Tibial artery (tissue), 4 donors: ENCODE measurements around the gene CAMTA1.

Experiments used
- DNase-seq, 2 donors: peaks; one replicate each; pipeline ENCODE4 v3.0.0-alpha.2; 2019
- H3K27ac ChIP-seq, 2 donors: fragments of 200-600 bp; sonication (generic) in 1 of 2; 1 replicate in 1 of 2; 2 replicates in 1 of 2; pipeline ENCODE4 v1.5.1; 2018 to 2019; ENCODE audit warnings: mild to moderate bottlenecking in 1 of 2
- H3K27me3 ChIP-seq, 2 donors: fragments of 200-600 bp; sonication (generic) in 1 of 2; one replicate each; pipeline versions ENCODE4 v1.5.1 to v1.6.0; 2016 to 2019
- H3K36me3 ChIP-seq, 3 donors: fragments of 200-600 bp; sonication (generic) in 2 of 3; one replicate each; pipeline ENCODE4 v1.5.1; 2016 to 2019; ENCODE audit warnings: mild to moderate bottlenecking in 2 of 3
- H3K4me1 ChIP-seq, 4 donors: fragments of 200-600 bp; sonication (generic) in 2 of 4; 1 replicate in 3 of 4; 2 replicates in 1 of 4; pipeline ENCODE4 v1.5.1; 2016 to 2019
- H3K4me3 ChIP-seq, 2 donors: fragments of 200-600 bp; sonication (generic) in 1 of 2; 1 replicate in 1 of 2; 2 replicates in 1 of 2; pipeline ENCODE4 v1.5.1; 2018 to 2019; ENCODE audit warnings: mild to moderate bottlenecking in 2 of 2
- H3K9me3 ChIP-seq, 3 donors: fragments of 200-600 bp; sonication (generic) in 1 of 3; one replicate each; pipeline ENCODE4 v1.5.1; 2016 to 2019
- intact Hi-C: fragments of 100-400 bp; cut with DNase I; formaldehyde crosslinking; loops from one replicate; pipeline ENCODE4 v1.15.0; 2023; ENCODE audit warnings: low total_unique reads
- TF ChIP-seq, protein P1 (sequence below), 2 experiments: fragments of 200-600 bp in 1 of 2; fragments of 450-650 bp in 1 of 2; IDR thresholded peaks; one replicate each; pipeline ENCODE4 v1.5.1; 2017 to 2019; ENCODE audit warnings: antibody characterized with exemption in 2 of 2, mild to moderate bottlenecking in 1 of 2, moderate library complexity in 1 of 2

The CAMTA1 gene

DNA sequence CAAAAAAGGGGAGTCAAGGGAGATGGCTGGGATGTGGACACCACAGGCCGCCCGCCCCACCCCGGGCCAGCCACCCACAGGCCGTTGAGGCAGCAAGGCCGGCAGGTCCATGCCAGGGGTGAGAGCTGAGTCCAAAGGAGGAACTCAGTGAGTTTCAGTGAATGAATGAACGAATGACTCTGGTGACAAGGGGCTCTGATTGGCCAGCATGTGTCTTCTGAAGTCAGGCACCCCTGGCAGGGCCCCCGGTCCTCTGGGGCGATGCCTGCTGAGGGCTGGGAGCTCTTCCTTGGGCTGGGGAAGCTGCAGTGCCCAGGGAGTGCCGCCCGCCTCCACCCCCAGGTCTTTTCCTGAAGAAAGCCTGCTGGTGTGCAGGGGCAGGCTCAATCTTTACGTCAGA, 749.8 kb downstream of the CAMTA1 start:
- TF ChIP-seq, protein P1, sequence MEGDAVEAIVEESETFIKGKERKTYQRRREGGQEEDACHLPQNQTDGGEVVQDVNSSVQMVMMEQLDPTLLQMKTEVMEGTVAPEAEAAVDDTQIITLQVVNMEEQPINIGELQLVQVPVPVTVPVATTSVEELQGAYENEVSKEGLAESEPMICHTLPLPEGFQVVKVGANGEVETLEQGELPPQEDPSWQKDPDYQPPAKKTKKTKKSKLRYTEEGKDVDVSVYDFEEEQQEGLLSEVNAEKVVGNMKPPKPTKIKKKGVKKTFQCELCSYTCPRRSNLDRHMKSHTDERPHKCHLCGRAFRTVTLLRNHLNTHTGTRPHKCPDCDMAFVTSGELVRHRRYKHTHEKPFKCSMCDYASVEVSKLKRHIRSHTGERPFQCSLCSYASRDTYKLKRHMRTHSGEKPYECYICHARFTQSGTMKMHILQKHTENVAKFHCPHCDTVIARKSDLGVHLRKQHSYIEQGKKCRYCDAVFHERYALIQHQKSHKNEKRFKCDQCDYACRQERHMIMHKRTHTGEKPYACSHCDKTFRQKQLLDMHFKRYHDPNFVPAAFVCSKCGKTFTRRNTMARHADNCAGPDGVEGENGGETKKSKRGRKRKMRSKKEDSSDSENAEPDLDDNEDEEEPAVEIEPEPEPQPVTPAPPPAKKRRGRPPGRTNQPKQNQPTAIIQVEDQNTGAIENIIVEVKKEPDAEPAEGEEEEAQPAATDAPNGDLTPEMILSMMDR (IDR thresholded peaks at IDR 0.05), result no peak
- Histone ChIP-seq H3K4me3 (no peak overlapping the region), H3K27me3 (peaks cover 0 to 57% of the 10 kb centered on the region in 2 donors), H3K36me3 (no peaks in the 10 kb centered on the region), H3K27ac (no peak overlapping the region), H3K9me3 (no peaks in the 10 kb centered on the region), H3K4me1 (peaks cover 0 to 9% (median 2%) of the 10 kb centered on the region in 4 donors)
- intact Hi-C loops, result no loop called here
- no peak for DNase-seq

DNA sequence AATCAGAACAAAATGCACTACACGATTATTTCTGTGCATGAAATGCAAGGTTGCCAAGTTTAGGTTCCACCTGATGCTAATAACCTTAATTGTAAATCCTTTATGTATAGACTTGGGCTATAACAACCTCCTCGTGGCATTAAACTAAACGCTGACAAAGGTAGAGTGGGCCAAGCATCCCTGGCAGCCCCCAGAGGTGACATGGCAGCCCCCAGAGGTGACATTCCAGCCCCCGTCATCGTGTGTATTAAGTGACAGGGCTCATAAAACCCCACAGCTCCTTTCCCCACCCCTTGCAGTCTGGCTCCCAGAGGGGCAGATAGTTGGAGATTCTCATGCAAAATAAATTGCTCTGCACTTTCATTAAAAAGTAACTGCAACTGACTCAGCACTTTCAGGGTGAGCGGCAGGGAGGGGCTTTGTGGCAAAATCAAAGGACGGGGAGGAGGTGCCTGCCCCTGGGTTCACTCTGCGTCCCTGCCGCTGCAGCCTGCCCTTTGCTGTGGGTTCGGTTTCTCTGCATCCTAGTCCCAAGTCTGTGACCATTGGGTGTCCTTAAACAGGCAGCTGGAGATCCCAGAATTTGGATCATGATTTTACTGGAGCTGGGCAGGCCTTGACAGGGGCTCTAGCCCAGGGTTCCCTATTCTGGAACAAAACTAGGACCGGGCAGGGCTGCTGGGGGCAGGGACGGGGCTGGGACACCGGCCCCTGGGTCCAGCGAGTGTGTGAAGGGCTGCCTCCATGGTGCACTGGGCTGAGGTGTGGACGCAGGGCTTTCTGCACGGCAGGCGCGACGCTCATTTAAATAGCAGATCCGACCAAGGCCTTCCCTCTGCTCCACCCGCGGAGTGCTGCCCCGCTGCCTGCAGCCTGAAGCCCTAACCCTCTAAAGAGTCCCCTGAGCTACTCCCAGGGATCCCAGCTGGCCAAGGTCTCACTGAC, 751.0 kb downstream of the CAMTA1 start:
- no peaks in the 10 kb centered on the region for H3K36me3 ChIP-seq
- no peak for DNase-seq
- H3K9me3 ChIP-seq, result no peaks in the 10 kb centered on the region
- peaks cover 0 to 61% of the 10 kb centered on the region in 2 donors for H3K27me3 ChIP-seq
- intact Hi-C loops, result no loop called here
- H3K4me1 ChIP-seq, result peaks cover 0 to 9% (median 2%) of the 10 kb centered on the region in 4 donors
- no peak overlapping the region for H3K4me3 ChIP-seq
- no peak overlapping the region for H3K27ac ChIP-seq
- TF ChIP-seq, protein P1 (IDR thresholded peaks at IDR 0.05), result no peak

DNA sequence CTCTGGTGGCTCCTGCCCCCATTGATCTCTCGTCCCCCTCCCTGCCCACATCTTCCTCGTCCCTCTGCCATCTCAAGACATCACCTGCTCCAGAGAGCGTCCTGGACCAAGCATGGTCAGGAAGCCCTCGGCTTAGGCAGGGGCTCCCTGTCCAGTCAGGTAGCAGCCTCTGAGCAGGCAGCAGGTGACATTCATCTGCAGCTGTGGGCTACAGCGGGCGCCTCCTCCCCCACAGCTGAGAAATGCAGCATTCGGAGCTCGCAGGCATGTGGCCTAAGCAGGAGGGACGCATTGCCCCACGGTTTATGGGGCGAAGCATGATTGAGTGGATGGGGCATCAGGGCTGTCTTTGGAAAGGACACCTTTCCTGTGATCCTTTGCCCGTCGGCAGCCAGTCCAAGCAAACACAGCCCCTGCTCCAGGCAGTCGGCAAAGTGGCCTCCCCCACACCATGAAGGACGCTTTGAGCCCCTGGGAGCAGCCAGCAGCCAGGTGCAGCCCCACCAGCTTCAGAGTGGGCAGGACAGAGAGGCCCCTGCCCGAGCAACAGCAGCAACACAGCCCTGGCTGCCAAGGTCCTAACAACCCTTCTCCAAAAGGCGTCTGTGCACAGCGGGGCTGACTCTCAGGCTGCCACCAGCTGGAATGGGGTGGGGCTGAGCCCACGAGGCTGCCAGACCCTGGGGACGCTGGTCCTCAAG, 751.8 kb downstream of the CAMTA1 start:
- no peak overlapping the region for H3K27ac ChIP-seq
- H3K36me3 ChIP-seq, result no peaks in the 10 kb centered on the region
- TF ChIP-seq, protein P1 (IDR thresholded peaks at IDR 0.05), result no peak
- H3K9me3 ChIP-seq, result no peaks in the 10 kb centered on the region
- H3K4me3 ChIP-seq, result no peak overlapping the region
- H3K27me3 ChIP-seq, result peaks cover 0 to 58% of the 10 kb centered on the region in 2 donors
- peaks cover 0 to 9% (median 2%) of the 10 kb centered on the region in 4 donors for H3K4me1 ChIP-seq
- DNase-seq, result no peak
- intact Hi-C loops, result no loop called here

DNA sequence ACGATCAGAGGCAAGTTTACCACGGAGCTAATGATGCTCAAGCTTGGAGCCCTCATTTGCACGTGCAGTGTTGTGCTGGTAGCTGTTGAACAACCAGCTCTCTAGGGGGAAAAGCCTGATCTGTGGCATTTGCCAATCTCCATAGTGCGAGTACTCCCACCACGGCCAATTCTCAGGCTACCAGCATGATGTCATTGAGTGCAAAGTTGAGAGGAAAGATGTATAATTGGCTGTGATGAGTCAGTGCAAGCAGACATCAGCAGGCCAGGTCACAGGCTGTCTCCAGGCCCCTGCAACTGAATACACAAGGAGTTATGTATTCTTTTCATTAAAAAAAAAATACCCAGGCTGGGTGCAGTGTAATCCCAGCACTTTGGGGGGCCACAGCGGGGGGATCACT, 752.8 kb downstream of the CAMTA1 start:
- Histone ChIP-seq H3K36me3 (no peaks in the 10 kb centered on the region), H3K27me3 (peaks cover 0 to 53% of the 10 kb centered on the region in 2 donors), H3K4me3 (no peak overlapping the region), H3K4me1 (peaks cover 0 to 9% (median 2%) of the 10 kb centered on the region in 4 donors), H3K9me3 (no peaks in the 10 kb centered on the region), H3K27ac (no peak overlapping the region)
- TF ChIP-seq, protein P1 (IDR thresholded peaks at IDR 0.05), result no peak
- DNase-seq, result no peak
- intact Hi-C loops, result no loop called here

DNA sequence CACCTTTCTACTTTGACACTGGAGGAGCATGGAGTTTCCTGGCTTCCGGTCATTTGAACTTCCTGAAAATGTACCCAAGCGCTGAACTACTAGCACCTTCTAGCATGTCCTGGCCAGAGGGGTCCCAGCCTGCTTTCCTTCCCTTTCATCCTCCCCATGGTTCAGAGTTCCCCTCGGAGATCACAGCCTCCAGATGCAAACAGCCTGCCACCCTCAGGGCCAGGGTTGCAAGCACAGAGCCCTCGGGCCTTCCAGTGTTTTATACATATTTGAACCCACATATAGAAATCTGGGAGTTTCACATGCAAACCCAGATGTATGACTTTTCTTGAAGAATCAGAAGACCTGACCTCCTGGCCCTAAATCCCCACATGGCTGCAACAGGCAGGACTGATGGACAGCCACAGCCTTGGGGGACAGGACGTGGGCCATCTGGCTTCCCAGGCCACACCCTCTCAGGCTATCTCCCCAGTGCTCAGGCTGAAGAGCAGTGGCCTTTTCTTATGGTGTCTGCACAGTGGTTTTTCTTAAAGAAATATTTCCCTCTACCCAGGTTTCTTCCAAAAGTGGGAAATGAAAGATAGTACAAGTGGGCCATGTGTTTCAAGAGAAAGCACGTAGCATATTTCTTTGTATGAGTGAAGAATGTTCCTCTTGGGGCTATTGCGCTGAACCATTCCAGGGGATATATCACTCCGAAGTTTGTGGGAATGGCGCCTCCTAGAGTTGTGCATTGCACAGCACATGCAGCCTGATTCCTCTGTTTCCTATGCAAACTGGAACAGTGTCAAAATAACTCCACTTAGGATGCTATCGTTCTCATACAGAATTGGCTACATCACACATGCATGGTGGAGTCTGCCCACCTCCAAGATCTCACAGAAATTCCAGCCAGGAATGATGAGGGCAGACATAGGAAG, 753.9 kb downstream of the CAMTA1 start:
- Histone ChIP-seq H3K9me3 (no peaks in the 10 kb centered on the region), H3K36me3 (no peaks in the 10 kb centered on the region), H3K4me3 (no peak overlapping the region), H3K27ac (no peak overlapping the region), H3K27me3 (peaks cover 0 to 42% of the 10 kb centered on the region in 2 donors), H3K4me1 (peaks cover 0 to 3% (median 0%) of the 10 kb centered on the region in 4 donors)
- no peak for DNase-seq
- intact Hi-C loops, result no loop called here
- TF ChIP-seq, protein P1 (IDR thresholded peaks at IDR 0.05), result no peak
